DND-41 (cell line): ENCODE measurements around the gene CREG2.

Experiments used
- EZH2 ChIP-seq: IDR thresholded peaks from 3 replicates; pipeline ENCODE4 v1.6.1; 2012; ENCODE audit warnings: borderline replicate concordance, low read depth, mild to moderate bottlenecking, moderate library complexity, low read length, inconsistent platforms; ENCODE audit not compliant: severe bottlenecking
- TF ChIP-seq, protein P1 (sequence below): IDR thresholded peaks from 2 replicates; pipeline ENCODE4 v1.5.1; 2012; ENCODE audit warnings: borderline replicate concordance, low read length, moderate library complexity, mild to moderate bottlenecking; ENCODE audit not compliant: poor library complexity, severe bottlenecking; ENCODE audit errors: extremely low read depth

GRCh38 chr2:101367508-101367907, 19.8 kb downstream of the CREG2 start:
- TF ChIP-seq, protein P1, sequence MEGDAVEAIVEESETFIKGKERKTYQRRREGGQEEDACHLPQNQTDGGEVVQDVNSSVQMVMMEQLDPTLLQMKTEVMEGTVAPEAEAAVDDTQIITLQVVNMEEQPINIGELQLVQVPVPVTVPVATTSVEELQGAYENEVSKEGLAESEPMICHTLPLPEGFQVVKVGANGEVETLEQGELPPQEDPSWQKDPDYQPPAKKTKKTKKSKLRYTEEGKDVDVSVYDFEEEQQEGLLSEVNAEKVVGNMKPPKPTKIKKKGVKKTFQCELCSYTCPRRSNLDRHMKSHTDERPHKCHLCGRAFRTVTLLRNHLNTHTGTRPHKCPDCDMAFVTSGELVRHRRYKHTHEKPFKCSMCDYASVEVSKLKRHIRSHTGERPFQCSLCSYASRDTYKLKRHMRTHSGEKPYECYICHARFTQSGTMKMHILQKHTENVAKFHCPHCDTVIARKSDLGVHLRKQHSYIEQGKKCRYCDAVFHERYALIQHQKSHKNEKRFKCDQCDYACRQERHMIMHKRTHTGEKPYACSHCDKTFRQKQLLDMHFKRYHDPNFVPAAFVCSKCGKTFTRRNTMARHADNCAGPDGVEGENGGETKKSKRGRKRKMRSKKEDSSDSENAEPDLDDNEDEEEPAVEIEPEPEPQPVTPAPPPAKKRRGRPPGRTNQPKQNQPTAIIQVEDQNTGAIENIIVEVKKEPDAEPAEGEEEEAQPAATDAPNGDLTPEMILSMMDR: no peak
- TF ChIP-seq EZH2: no peak
